Ishikawa (cell line): Measurements from ENCODE around the gene GGT6.
A peak's percentile ranks its signal among the peaks of the same experiment; 100 is the strongest.

Experiments used
- CEBPB ChIP-seq: IDR thresholded peaks from 2 replicates; pipeline ENCODE4 v1.6.1; 2012
- CREB1 ChIP-seq: IDR thresholded peaks from 2 replicates; pipeline ENCODE4 v1.6.1; 2012; ENCODE audit warnings: low read depth
- NFIC ChIP-seq: IDR thresholded peaks from 2 replicates; pipeline ENCODE4 v1.6.1; 2012
- RAD21 ChIP-seq: IDR thresholded peaks from 2 replicates; pipeline ENCODE4 v1.6.1; 2012; ENCODE audit warnings: low read depth
- TAF1 ChIP-seq: IDR thresholded peaks from 2 replicates; pipeline ENCODE4 v1.6.1; 2012; ENCODE audit warnings: low read depth, mild to moderate bottlenecking
- TCF12 ChIP-seq: IDR thresholded peaks from 2 replicates; pipeline ENCODE4 v1.6.1; 2012; ENCODE audit warnings: low read depth
- YY1 ChIP-seq: IDR thresholded peaks from 2 replicates; pipeline ENCODE4 v1.6.1; 2012; ENCODE audit warnings: low read depth
- ZBTB7A ChIP-seq: IDR thresholded peaks from 2 replicates; pipeline ENCODE4 v1.6.1; 2012; ENCODE audit warnings: low read depth
- TF ChIP-seq, protein P1 (sequence below): IDR thresholded peaks from 2 replicates; pipeline ENCODE4 v1.6.1; 2012

GRCh38 chr17:4520894-4521600 lies 39.3 kb downstream of the GGT6 start:
- TF ChIP-seq RAD21 (no peak), NFIC (no peak), ZBTB7A (no peak), TCF12 (peak; percentile 44; the same call in 1 of the 2 replicates), CREB1 (no peak), CEBPB (no peak), YY1 (no peak), TAF1 (no peak)
- TF ChIP-seq, protein P1, sequence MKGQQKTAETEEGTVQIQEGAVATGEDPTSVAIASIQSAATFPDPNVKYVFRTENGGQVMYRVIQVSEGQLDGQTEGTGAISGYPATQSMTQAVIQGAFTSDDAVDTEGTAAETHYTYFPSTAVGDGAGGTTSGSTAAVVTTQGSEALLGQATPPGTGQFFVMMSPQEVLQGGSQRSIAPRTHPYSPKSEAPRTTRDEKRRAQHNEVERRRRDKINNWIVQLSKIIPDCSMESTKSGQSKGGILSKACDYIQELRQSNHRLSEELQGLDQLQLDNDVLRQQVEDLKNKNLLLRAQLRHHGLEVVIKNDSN, result no peak
